Fibroblast of the conjunctiva (primary cell): ENCODE data around the gene FUNDC1.
"Not testable (repeated sequence)": the region's sequence is repeated elsewhere in the genome, so short reads cannot be mapped to it uniquely, and the experiment has no call there.

Source experiments
- DNase-seq: peaks from one replicate; pipeline ENCODE4 v3.0.0-alpha.2; 2010; ENCODE audit warnings: low read depth

FUNDC1 gene

GRCh38 chrX:44542567-44543325 lies at the start of gene FUNDC1:
FUNDC1 (minus strand) TSS chrX:44542859; CDS start chrX:44542832, 27 bp downstream.
- peak; percentile 95 for DNase-seq

GRCh38 chrX:44585866-44586265 lies 43.2 kb upstream of the FUNDC1 start:
- DNase-seq: no peak

GRCh38 chrX:44580466-44580865 lies 37.8 kb upstream of the FUNDC1 start:
- DNase-seq: peak; percentile 14

- DNase-seq: no peak
These were observed 29.8 kb upstream of the FUNDC1 start for GRCh38 chrX:44572340-44572938.

- no peak for DNase-seq
These were observed 27.9 kb upstream of the FUNDC1 start for GRCh38 chrX:44570522-44570921.

GRCh38 chrX:44569122-44569521 lies 26.5 kb upstream of the FUNDC1 start:
- no peak for DNase-seq

- no peak for DNase-seq
These were observed 25.5 kb upstream of the FUNDC1 start for GRCh38 chrX:44568196-44568595.

GRCh38 chrX:44561896-44562295 lies 19.2 kb upstream of the FUNDC1 start:
- DNase-seq: not testable (repeated sequence)

- no peak for DNase-seq
These were observed 7.9 kb upstream of the FUNDC1 start for GRCh38 chrX:44550563-44550962.

GRCh38 chrX:44545454-44545853 lies 2.8 kb upstream of the FUNDC1 start:
- not testable (repeated sequence) for DNase-seq

- no peak for DNase-seq
These were observed 1.4 kb upstream of the FUNDC1 start for GRCh38 chrX:44544036-44544435.

- no peak for DNase-seq
These were observed 6.5 kb downstream of the FUNDC1 start for GRCh38 chrX:44536198-44536597.

GRCh38 chrX:44529310-44529709 lies 13.3 kb downstream of the FUNDC1 start:
- no peak for DNase-seq

GRCh38 chrX:44514272-44514671 lies 28.4 kb downstream of the FUNDC1 start:
- no peak for DNase-seq

- DNase-seq: no peak
These were observed 35.4 kb downstream of the FUNDC1 start for GRCh38 chrX:44507292-44507691.

- no peak for DNase-seq
These were observed 36.0 kb downstream of the FUNDC1 start for GRCh38 chrX:44506678-44507077.

GRCh38 chrX:44503560-44503959 lies 39.1 kb downstream of the FUNDC1 start:
- DNase-seq: no peak

GRCh38 chrX:44495091-44495490 lies 47.6 kb downstream of the FUNDC1 start:
- DNase-seq: no peak

GRCh38 chrX:44494357-44494756 lies 48.3 kb downstream of the FUNDC1 start:
- DNase-seq: no peak

- DNase-seq: no peak
These were observed 53.1 kb downstream of the FUNDC1 start for GRCh38 chrX:44489515-44489914.

- DNase-seq: no peak
These were observed 58.0 kb downstream of the FUNDC1 start for GRCh38 chrX:44484607-44485146.

- DNase-seq: no peak
These were observed 58.6 kb downstream of the FUNDC1 start for GRCh38 chrX:44483965-44484606.

- DNase-seq: no peak
These were observed 60.1 kb downstream of the FUNDC1 start for GRCh38 chrX:44482575-44482974.
